Activated CD4-positive, alpha-beta T cell treated with anti-CD3 and anti-CD28 coated beads for 48 hours (primary cell): ENCODE data around the gene SRRM4.
"Not testable (repeated sequence)": the region's sequence is repeated elsewhere in the genome, so short reads cannot be mapped to it uniquely, and the experiment has no call there.

Experiments used
- DNase-seq: peaks from one replicate; pipeline ENCODE4 v3.0.0-alpha.2; 2020

The SRRM4 gene

GRCh38 chr12:119011231-119011630, 29.9 kb downstream of the SRRM4 start:
- no peak for DNase-seq

GRCh38 chr12:119012179-119012578, 30.8 kb downstream of the SRRM4 start:
- DNase-seq: no peak

- DNase-seq: no peak
Observed at GRCh38 chr12:119013023-119013422, 31.7 kb downstream of the SRRM4 start.

- no peak for DNase-seq
Observed at GRCh38 chr12:119014368-119014767, 33.0 kb downstream of the SRRM4 start.

- DNase-seq: no peak
Observed at GRCh38 chr12:119016715-119017114, 35.4 kb downstream of the SRRM4 start.

GRCh38 chr12:119019166-119019565, 37.8 kb downstream of the SRRM4 start:
- no peak for DNase-seq

- peak; percentile 44 for DNase-seq
Observed at GRCh38 chr12:119020406-119021360, 39.3 kb downstream of the SRRM4 start.

GRCh38 chr12:119024356-119024755, 43.0 kb downstream of the SRRM4 start:
- no peak for DNase-seq

GRCh38 chr12:119025786-119026185, 44.4 kb downstream of the SRRM4 start:
- DNase-seq: no peak

- DNase-seq: not testable (repeated sequence)
Observed at GRCh38 chr12:119033332-119033731, 52.0 kb downstream of the SRRM4 start.

GRCh38 chr12:119036878-119037825, 55.8 kb downstream of the SRRM4 start:
- peak; percentile 28 for DNase-seq

GRCh38 chr12:119044094-119044493, 62.8 kb downstream of the SRRM4 start:
- no peak for DNase-seq

GRCh38 chr12:119047641-119048040, 66.3 kb downstream of the SRRM4 start:
- DNase-seq: no peak

GRCh38 chr12:119050663-119051062, 69.3 kb downstream of the SRRM4 start:
- no peak for DNase-seq

- DNase-seq: no peak
Observed at GRCh38 chr12:119051474-119051873, 70.1 kb downstream of the SRRM4 start.

- DNase-seq: no peak
Observed at GRCh38 chr12:119052001-119052400, 70.7 kb downstream of the SRRM4 start.

GRCh38 chr12:119055977-119056376, 74.6 kb downstream of the SRRM4 start:
- no peak for DNase-seq

GRCh38 chr12:119060847-119061796, 79.8 kb downstream of the SRRM4 start:
- DNase-seq: peak; percentile 35

GRCh38 chr12:119068129-119068856, 87.0 kb downstream of the SRRM4 start:
- no peak for DNase-seq

GRCh38 chr12:119069147-119069642, 87.9 kb downstream of the SRRM4 start:
- DNase-seq: no peak

GRCh38 chr12:119071176-119071575, 89.8 kb downstream of the SRRM4 start:
- no peak for DNase-seq
